SJSA1 (cell line): ENCODE measurements around the gene SEPTIN5. TPM values are rescaled to one million over a fixed set of nuclear protein-coding genes. Genes with fewer than 3 reads are reported as not detected.

Experiments
- DNase-seq, 2 experiments: peaks; one replicate each; pipeline ENCODE4 v3.0.0-alpha.2; 2015 to 2020; ENCODE audit warnings: low spot score in 2 of 2, low read depth in 1 of 2
- H3K27ac ChIP-seq: fragments of 250-450 bp; sonication (Bioruptor Pico); 2 replicates; pipeline ENCODE4 v1.5.1; 2020; ENCODE audit warnings: mild to moderate bottlenecking, moderate library complexity
- H3K27me3 ChIP-seq: fragments of 250-450 bp; sonication (Bioruptor Pico); replicated peaks from 2 replicates; pipeline ENCODE4 v1.5.1; 2020; ENCODE audit warnings: mild to moderate bottlenecking, moderate library complexity
- H3K36me3 ChIP-seq: fragments of 250-450 bp; sonication (Bioruptor Pico); 2 replicates; pipeline ENCODE4 v1.5.1; 2020; ENCODE audit warnings: mild to moderate bottlenecking
- H3K4me1 ChIP-seq: fragments of 250-450 bp; sonication (Bioruptor Pico); replicated peaks from 2 replicates; pipeline ENCODE4 v1.6.1; 2021; ENCODE audit warnings: mild to moderate bottlenecking
- H3K4me3 ChIP-seq: fragments of 250-450 bp; sonication (Bioruptor Pico); 2 replicates; pipeline ENCODE4 v1.5.1; 2020; ENCODE audit warnings: mild to moderate bottlenecking
- H3K9me3 ChIP-seq: fragments of 250-450 bp; sonication (Bioruptor Pico); replicated peaks from 2 replicates; pipeline ENCODE4 v1.5.1; 2020; ENCODE audit warnings: mild to moderate bottlenecking
- total RNA-seq: library from RNA; depleted of rRNA; stranded (reverse); fragments of >200 nt; shearing (Covaris generic); gene quantifications from 2 replicates; pipeline ENCODE4 v1.2.3, GENCODE V29; 2014; rRNA removed

The SEPTIN5 gene
- total RNA-seq, 1 experiment from 2014 or later, result 13.3 TPM

DNA sequence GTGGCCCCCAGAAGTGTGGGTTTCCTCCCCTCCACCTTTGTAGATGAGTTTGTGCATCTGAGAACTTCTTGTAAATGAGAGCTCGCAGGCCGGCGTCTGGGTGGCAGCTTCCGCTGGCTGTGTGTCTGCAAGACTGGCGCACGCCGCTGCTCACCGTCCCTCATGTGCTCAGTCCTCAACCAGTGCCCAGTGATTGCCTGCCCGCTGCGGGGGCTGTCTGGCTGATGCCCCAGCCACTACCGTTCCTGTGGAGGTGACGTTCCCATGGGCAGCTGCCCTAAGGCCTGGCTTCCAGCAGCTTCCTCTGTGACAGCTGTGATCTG, 55.1 kb downstream of the SEPTIN5 start:
- DNase-seq, result no peak
- no peaks in the 10 kb centered on the region for H3K27me3 ChIP-seq
- H3K36me3 ChIP-seq, result no peaks in the 10 kb centered on the region

GRCh38 chr22:19770349-19771220, 56.3 kb downstream of the SEPTIN5 start:
- Histone ChIP-seq H3K4me1 (no peaks in the 10 kb centered on the region), H3K27ac (no peak overlapping the region), H3K4me3 (no peak overlapping the region), H3K9me3 (no peaks in the 10 kb centered on the region), H3K36me3 (no peaks in the 10 kb centered on the region), H3K27me3 (no peaks in the 10 kb centered on the region)
- no peak for DNase-seq

More for the DNA sequence above, 55.1 kb downstream of the SEPTIN5 start:
- Histone ChIP-seq H3K4me3 (no peak overlapping the region), H3K27ac (no peak overlapping the region), H3K4me1 (no peaks in the 10 kb centered on the region), H3K9me3 (no peaks in the 10 kb centered on the region)

DNA sequence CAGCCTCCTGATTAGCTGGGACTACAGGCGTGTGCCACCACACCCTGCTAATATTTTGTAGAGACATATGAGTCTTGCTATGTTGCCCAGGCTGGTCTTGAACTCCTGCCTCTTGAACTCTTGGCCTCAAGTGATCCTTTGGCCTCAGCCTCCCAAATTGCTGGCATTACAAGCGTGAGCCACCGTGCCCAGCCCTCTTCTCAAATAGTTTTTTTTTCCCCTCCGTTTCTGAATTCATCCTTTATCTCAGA, 58.0 kb downstream of the SEPTIN5 start:
- Histone ChIP-seq H3K4me1 (no peaks in the 10 kb centered on the region), H3K27me3 (no peaks in the 10 kb centered on the region), H3K27ac (no peak overlapping the region)

More for the DNA sequence above, 58.0 kb downstream of the SEPTIN5 start:
- H3K36me3 ChIP-seq, result no peaks in the 10 kb centered on the region
- no peak for DNase-seq
- H3K4me3 ChIP-seq, result no peak overlapping the region
- H3K9me3 ChIP-seq, result no peaks in the 10 kb centered on the region

Other genes starting within 250 kb of the SEPTIN5 start
- gene UFD1, start 235.3 kb upstream of the SEPTIN5 start, total RNA-seq, result 128 and 158 TPM in 2 replicates
- gene CDC45, start 234.6 kb upstream of the SEPTIN5 start, total RNA-seq, result 59.6 and 72.5 TPM in 2 replicates
- not detected in 2 replicates for gene CLDN5, start 190.1 kb upstream of the SEPTIN5 start, total RNA-seq
- gene GP1BB, start 9.0 kb downstream of the SEPTIN5 start, total RNA-seq, result 0.53 and 4.9 TPM in 2 replicates
- gene TBX1, start 46.3 kb downstream of the SEPTIN5 start, total RNA-seq, result 0.31 and 0.61 TPM in 2 replicates
- 12.2 and 17.7 TPM in 2 replicates for gene GNB1L, start 140.4 kb downstream of the SEPTIN5 start, total RNA-seq
- gene RTL10, start 140.4 kb downstream of the SEPTIN5 start, total RNA-seq, result 11.5 and 11.7 TPM in 2 replicates
- 288 and 492 TPM in 2 replicates for gene COMT, start 227.3 kb downstream of the SEPTIN5 start, total RNA-seq
- gene TXNRD2, start 227.3 kb downstream of the SEPTIN5 start, total RNA-seq, result 25.5 and 42.5 TPM in 2 replicates